ENCODE measurements around the gene SEPTIN10.

DNA sequence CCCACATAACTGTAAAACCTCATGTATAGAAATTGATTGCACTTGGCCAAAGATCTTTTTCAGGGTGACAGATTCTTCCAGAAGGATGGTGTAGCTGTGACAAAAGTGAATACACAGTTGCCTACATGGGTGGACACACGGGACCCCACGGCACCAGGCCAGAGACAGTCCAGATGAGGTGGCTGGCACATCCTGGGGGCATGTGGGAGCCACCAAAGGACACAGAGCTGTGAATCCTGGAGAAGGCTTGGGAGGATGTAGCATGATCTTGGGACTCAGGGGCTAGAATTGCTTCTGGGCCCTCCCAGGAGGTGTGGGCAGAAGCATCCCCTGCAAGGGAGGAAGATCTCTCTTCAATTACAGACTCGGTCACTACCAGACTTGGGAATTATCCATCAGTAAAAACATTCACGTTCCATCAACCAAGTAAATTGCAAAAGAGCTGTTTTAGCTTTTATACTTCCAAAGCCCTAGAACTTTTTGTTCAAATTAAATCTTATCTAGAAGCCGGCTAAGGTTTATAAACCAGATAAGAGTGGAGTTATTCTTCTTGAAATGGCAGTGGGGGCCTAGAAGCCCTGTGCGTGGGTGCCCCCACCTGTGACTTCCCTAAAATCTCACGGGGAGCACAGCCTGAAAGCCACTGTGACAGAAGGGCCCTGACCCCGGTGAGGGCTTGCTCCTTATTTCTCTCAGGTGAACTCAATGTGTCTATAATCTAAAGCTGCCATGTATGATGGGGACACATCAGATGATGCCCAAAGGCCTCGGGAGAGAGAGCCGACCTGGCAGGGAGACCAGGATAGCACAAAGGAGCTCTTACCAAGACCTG is 81.7 kb downstream of the SEPTIN10 start:
- TF ChIP-seq POLR2AphosphoS5 (IDR thresholded peaks at IDR 0.05; ENCODE audit: borderline replicate concordance, low read depth, low read length) (no peak), EZH2 (IDR thresholded peaks at IDR 0.05) (no peak)
